ENCODE results near the gene CYTH1.
A peak's percentile ranks its signal among the peaks of the same experiment; 100 is the strongest.

The CYTH1 gene

DNA sequence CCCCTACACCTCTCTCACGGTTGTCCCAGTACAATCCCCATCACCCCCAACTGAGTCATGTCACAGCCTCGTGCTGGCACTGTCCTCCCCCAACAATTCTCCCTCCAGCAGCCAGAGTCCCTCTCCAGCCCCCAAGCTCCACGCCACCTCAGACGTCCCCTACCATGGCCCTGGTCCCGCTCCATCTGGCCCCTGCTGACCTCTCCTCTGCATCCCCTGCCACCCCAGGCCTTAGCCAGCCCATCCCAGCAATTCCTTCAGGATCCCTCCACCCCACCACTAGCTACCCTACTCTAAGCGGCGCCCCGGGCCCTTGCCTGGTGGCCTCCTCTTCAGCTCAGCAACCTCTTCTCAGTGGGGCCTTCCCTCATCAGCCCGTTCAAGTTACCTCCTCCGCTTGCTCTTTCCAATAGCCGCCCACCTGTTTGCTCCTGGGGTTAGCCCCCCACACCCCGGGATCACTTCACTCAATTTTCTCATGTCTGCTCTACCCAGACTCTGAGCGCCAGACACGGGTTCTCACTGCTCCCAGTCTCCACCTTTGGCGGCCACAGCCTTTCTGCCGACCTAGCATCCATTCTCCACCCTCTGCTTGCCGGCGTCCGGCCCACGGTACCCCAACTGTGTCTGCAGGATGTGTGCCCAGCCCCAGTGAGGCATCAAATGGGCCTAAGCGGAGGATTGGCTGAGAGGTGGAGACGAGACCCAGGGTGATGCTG, 112.7 kb downstream of the CYTH1 start:
- no peak for DNase-seq (ENCODE audit: low spot score)

DNA sequence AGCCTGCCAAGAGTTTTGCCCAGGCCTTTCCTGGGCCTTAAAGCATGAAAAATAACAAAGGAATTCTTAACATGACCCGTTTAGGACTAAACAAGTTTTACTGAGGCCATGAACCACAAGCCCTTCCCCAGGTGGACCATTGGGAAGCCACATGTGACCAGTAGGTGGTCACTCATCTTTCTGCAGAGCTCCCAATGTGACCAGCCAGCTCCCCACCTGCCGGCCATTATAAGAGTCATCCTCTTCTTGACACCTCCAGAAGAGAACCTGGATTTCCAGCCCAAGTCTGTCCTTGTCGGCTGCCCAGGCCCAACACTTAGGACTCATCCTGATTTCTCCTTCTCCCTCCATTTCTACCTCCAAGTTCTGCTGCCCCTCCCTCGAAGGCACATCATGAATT, 113.2 kb downstream of the CYTH1 start:
- no peak for DNase-seq (ENCODE audit: low spot score)

DNA sequence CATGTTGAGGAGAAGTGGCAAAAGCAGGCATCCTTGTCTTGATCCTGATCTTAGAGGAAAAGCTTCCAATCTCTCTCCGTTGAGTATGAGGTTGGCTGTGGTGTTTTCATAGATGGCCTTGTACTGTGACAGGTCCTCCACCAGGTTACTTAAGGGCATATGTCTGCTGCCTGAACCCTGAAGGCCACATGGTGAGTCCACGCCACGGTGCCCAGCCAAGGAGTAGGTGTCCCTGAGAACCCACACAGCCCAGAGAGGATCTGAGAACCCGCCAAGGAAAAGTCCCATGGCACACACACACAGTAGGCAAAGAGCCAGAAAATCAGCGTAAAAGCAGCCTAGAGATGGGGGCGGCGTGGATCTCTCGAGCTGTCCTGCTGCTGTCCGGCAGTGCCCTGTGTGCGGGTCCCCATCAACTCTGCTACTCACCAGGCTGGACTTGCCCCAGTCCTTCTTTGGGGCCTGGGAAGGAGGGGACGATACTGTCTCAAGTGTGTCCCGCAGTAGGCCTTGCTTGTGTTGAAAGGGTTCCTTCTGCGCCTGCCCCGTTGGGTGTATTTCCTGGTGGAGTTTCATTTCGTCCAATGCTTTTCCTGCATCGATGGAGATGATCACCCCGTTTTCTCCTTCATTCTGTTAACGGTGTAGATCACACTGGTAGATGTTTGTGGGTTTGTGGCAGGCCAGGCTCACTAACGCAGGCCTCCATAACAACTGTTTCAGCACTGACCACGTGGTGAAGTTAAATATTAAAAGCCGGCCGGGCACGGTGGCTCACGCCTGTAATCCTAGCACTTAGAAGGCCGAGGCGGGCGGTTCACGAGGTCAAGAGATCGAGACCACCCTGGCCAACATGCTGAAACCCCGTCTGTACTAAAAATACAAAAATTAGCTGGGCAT, 114.1 kb downstream of the CYTH1 start:
- no peak for DNase-seq (ENCODE audit: low spot score)

DNA sequence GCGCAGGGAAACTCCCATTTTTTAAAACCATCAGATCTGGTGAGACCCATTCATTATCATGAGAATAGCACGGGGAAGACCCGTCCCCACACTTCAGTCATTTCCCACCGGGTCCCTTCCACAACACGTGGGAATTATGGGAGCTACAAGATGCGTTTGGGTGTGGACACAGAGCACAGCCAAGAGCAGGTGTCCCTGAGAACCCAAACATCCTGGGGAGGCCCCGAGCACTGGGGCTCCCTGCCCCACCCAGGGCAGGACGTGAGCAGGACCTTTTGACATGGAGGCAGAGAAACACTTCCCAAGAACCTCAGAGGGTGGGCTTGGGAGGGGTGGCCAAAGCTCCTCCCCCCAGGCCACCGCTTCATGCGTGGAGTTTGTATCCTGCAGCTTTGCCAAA, 115.0 kb downstream of the CYTH1 start:
- DNase-seq (ENCODE audit: low spot score) = no peak

DNA sequence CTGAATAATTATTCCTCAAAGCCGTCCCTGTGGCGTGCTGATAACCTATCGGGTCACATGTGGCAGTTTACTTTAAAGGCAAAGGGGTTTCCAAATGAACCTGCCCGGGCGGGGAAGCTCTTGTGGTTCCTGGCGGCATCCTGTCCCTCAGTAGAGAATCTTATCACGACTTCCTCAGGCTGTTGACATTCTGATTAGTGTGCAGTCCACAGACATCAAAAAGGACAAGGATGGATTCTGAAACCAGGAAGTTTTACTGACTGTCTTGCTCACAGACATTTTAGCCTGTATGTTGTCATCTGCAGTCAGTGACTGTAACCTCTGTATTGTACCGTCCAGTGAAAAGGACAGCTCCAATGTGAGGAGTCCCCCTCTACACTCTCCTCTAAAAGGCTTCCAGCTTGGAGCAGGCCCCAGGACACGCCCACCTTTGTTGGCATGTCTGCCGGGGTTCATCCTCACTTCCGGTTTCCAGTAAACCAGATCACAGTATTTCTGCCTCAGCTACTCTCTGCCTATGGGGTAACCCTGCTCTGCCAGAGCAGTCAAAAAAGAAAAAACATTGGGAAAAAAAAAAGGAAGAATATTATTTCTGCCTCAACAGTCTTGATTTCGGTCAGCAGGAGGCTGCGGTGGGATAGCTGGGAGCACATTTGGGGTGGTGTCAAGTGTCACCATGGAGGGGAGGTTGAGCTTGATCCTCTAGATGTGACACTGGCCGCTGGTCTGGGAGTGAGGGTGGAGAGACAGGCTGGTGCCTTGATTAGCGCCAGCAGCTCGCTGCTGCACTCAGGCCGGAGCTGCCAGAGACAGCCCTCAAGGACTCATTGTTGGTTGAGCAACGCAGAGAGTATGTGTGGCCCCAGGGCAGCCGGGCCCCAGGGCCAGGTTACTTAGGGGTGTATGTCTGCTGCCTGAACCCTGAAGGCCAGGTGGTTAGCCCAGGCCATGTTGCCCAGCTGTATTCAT, 115.8 kb downstream of the CYTH1 start:
- peak; percentile 10 for DNase-seq (ENCODE audit: low spot score)

DNA sequence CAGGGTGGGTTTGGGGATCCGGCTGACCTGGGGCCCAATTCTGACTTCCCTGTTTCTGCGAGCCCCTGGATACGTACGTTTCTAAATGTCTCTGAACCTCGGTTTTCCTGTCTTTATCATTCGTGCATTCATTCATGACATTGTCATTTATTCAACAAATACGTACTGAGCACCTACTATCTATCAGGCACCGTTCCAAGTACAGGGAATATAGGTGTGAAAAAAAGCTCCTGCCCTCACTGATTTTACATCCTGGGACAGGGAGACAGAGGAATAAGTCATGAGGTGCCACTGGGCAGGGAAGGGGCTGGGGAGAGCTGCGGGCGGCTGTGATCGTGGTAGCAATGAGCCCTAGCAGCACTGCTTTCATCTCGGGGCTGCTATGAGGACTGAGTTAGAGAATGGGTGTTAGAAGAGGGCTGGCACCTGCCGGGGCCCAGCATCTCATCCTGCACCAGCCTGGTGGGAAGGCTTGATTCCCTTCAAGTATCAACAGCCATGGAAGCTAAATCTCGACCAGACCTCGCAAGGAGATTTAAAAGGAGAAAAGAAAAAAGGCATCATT, 116.6 kb downstream of the CYTH1 start:
- no peak for DNase-seq (ENCODE audit: low spot score)

DNA sequence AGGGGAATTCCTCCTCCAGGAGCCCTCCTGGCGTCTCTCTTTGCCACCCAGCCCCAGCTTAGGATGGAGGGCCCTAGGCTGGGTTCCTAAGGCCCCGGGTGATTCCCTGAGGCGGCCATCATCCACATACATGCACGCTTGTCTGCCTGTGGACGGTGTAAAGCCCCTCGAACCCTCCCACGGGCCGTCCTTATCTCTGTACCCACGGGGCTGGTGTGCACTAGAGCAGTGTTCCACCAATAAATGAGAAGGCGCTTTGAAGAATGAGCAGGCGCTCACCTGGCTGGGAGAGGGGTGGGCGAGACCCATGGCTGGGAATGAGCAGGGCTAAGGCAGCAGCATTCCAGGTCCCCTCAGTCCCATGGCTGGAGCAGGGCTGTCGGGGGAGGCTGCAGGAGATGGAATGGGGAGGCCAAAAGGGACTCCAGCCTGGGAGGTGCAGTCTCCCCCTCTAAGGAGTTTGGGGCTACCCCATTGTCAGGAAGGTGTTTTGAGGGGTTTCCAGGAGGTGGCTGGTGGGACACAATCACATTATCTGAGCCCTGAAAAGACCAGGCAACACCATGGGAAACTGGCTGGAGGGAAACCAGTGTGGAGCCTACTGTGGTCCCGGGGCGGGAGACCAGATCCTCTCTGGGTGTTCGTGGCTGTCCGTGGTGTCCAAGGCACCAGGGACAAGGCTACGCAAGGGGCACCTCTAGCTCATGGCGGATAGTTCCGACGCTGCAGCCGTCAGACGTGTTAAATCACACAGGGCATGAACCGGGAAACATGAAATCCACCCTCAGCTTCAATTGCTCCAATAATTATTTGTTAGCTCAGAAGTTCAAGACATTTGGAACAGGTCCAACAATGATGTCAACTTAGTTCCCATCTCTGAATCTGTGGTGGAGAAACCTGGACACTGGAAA, 117.3 kb downstream of the CYTH1 start:
- DNase-seq (ENCODE audit: low spot score) = no peak

DNA sequence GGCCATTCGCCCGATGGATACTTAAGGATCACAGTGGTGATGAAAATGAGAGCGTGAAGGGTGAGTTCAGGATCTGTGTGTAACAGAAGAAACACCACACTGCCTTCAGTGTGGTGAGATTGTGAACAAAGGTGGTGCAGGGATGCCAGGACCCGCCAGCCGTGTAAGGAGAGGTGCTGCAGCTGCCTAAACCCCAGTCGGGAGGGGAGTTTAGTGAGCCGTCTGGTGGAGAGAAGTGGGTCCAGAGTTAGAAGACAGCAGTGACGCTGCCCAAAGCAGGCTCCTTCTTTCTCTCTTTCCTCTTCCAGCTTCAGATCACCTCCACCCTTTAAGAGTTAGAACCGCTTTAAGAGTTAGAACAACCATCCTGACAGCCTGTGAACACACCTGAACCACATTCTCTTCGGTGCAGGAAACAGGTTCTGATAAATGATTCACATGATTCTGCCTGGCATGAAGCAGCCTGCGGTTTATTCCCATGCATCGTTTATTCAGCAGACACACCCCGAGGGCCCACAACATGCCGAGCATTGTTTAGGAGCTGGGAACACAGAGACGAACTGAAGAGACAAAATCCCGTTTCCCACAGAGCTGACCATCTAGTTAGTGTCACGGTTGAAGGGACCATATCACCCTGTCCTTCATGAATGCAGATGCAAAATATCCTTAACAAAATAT, 120.8 kb downstream of the CYTH1 start:
- DNase-seq (ENCODE audit: low spot score) = no peak

DNA sequence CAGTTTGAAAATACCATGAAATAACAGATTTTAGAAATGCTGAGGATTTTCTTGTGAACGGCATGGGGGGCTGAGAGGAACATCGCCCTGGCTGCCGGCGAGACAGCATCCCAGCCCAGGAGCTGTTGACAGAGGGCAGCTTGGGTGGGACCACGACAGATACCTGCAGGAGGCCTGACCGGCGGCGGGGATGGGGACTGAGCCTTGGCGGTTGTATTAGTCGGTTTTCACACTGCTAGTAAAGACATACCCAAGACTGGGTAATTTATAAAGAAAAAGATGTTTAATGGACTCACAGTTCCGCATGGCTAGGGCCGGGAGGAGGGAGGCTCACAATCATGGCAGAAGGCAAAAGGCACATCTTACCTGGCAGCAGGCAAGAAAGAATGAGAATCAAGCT, 122.5 kb downstream of the CYTH1 start:
- no peak for DNase-seq (ENCODE audit: low spot score)

DNA sequence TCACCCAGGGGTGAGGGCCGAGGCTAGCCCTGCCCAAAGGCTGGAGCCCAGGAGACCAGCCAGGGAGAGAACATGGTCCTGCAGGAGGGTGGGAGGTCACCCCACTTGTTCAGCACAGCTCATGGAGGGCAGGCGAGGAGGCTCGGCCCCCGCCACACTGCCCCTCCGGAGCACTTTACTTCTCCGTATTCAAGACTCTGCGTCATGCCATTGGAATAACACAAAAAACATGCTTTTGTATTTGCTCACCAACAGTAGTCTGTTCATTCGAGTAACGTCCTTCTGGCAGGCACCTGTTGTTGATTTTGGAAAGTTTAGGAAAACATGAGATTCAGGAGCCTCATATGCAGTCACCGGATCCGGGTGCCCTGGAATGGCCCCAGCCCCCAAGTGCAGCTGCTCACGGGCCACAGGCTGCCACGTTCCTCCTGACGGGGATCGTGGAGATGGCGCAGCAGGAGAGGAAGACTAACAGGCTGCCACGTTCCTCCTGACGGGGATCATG, 123.7 kb downstream of the CYTH1 start:
- no peak for DNase-seq (ENCODE audit: low spot score)

DNA sequence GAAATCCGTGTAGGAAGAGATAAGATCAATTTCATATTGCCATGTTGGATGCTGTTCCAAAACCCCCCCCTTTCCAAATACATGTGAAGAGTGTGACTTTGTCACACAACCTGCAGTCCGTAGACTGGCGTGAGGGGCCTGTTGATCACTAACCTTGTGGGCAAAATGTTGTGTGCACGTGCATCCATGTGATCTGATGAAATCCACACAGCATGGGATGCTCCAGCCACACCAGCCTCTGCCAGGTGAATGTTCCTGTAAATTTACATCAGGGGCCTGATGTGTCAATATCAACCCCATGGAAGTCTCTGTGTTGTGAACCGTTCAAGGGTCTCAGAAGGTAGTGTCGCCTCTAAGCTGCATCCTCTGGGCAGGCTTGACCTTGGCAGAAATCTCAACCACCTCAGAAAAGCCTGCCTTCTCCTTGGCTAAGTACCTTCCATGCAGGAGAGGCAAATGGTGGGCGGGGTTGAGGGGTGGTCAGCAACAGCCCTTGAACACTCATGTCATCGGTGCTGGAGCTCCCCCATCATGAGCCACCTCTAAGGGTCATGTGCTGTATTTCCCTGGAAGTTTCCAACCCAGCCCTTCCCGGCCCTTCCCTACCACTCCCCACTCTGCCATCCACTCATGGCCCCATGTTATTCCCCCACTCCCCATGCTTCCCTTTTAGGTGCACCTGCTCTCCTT, 126.7 kb downstream of the CYTH1 start:
- DNase-seq (ENCODE audit: low spot score) = no peak

DNA sequence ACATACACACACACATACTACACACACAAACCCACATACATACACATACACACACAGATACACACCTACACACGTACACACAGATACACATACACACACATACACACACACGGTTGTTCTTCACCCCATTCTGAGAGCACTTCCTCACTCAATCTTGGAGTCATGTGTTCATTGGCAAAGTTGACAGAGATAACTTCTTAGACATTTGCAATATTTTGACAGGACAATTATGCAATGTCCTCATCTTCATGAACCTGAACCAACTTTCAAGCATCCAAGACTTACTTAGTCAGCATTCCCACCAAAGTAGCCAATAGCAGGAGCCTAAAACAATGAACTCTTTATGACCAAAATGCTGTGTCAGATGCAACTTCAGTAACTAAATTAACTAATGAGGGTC, 127.7 kb downstream of the CYTH1 start:
- no peak for DNase-seq (ENCODE audit: low spot score)

DNA sequence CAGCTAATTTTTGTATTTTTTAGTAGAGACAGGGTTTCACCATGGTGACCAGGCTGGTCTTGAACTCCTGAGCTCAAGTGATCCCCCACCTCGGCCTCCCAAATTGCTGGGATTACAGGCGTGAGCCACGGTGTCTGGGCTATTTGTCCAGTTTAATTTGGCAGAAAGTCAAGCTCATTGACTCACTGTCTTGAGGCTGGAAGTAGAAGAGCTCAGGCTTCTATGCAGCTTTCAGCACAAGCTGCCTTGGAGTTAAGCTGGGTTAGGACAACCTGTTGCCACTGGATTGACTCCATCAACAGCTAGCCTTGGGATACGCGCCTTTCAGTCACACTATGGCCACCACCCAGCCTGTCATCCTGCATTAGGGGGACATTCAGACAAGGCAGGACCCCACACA, 128.7 kb downstream of the CYTH1 start:
- DNase-seq (ENCODE audit: low spot score) = no peak

DNA sequence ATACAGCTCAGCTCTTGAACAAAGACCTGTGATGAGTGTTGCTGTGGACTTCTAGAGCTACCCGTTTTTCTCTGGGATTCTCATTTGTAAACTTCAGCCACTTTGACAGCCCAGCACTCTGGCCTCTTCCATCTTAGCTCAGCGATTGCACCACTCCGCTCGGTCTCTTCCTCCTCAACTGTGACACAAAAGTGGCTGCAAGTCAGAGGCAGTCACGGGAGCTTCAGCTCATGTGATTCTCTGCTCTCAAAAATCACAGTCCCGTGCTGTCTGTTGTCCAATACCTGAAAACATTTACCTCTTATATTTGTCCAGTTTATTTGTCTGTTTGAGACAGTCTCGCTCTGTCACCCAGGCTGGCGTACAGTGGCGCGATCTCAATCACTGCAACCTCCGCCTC, 129.2 kb downstream of the CYTH1 start:
- no peak for DNase-seq (ENCODE audit: low spot score)

DNA sequence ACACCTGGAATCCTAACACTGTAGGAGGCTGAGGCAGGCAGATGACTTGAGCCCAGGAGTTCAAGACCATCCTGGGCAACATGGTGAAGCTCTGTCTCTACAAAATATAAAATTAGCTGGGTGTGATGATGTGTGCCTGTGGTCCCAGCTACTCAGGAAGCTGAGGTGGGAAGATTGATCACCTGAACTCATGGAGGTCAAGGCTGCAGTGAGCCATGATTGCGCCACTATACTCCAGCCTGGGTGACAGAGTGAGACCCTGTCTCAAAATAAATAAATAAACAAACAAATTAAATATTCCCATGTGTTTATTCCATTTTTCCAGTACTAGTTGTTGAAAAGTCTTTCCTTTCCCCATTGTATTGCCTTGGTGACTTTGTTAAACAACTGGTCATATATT, 130.0 kb downstream of the CYTH1 start:
- no peak for DNase-seq (ENCODE audit: low spot score)

DNA sequence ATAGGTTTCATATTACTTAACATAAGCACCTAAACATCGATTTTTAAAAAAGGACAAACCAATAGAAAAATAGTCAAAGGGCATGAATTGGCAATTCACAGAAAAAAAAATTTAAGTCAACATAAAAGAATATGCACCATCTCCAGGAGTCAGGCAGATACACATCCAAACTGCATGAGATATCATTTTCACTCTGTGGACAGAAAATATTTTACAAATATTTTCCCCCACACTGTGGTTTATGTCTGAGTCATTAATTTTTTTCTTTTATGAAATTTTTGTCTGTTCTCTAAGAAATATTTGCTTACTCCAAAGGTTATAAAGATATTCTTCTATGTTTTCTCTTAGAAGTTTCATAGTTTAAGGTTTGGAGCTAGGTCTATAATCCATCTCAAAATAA, 130.5 kb downstream of the CYTH1 start:
- DNase-seq (ENCODE audit: low spot score) = no peak

DNA sequence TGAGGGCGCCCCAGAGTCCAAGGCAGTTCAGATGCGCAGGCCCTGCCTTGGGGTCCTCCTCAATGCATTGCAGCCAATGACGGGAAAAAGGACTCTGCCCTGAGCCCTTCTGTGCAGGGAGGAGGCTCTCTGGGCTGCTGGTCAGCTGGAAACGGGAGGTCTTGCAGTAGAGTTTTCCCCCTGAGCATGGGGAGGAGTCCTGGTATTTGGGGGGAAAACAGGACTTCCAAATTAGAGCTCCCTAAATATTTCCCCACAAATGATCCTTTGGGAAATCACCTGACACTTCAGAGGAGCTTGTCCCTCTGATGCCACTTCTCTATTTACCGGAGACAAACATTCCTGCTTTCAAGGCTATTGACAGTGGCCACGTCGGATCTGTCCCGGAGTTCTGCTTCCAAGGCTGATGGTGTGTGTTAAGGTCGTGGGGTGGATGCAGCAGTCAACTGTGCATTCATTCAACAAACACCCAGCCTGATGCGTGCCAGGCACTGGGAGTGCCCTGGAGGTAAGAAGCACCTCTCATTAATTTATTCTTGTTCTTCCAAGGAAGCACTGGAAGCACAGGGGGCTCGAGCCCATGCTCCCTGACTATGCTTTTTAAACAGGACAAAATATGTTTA, 131.9 kb downstream of the CYTH1 start:
- DNase-seq (ENCODE audit: low spot score) = no peak

DNA sequence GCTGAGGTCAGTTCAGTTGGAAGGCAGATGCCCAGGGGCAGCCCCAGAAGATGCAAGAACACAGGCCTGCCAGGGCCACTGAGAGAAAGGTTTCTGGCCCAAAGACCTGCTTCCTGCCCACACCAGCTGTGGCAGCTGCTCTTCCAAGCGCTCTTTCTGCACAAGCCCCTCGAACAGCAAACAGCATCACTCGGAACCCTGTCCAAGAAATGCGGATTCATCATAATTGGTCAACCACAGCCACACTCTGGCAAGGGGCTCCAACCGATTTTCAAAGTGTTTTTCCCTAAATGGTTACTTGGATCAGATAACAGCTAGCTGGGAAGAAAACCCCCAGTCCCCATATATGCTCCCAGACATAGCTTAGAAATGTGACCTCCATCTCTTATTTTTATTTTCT, 133.8 kb downstream of the CYTH1 start:
- DNase-seq (ENCODE audit: low spot score) = no peak

DNA sequence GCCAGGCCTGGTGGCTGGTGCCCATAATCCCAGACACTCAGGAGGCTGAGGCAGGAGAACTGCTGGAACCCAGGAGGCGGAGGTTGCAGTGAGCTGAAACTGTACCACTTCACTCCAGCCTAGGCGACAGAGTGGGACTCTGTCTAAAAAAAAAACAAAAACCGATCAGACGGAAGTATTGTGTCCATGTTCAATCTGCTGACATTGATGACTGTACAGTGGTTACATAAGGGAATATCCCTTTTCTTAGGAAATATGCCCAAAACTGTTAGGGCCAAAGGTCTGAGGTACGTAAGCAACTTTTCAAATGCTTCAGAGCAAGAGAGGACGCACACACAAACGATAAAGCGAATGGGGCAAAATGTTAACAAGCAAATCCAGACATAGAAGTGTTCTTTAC, 135.0 kb downstream of the CYTH1 start:
- DNase-seq (ENCODE audit: low spot score) = no peak

All from hematopoietic multipotent progenitor cell treated with erythropoietin and hydrocortisone succinate and interleukin-3 and kit ligand, for 15 days (in vitro differentiated cells).